Measurements from ENCODE around the gene FRMD5. TPM values are rescaled to one million over a fixed set of nuclear protein-coding genes. Genes with fewer than 3 reads are reported as not detected.
"Not testable (repeated sequence)": the region's sequence is repeated elsewhere in the genome, so short reads cannot be mapped to it uniquely, and the experiment has no call there.

Gene FRMD5
- polyA plus RNA-seq, 1 donor from 2014 or later = 25.8 TPM

DNA sequence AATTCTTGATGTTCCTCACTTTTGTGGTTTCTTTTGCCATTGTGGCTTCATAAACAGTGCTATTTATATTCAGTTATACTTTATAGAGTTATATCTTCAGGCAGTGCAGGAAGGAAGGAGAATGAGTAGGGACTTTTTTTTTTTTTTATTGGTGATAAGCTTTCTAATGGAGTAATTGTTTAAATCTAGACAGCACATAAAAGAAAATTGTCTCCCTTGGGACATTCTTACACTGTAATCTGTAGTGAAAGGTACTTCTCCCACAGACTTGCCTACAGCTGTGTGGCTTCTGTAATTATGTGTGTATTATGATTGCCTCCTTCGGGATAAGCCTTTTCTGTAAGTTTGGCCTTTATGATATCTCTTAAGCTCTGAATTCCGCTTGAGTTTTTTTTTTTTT lies 326.7 kb downstream of the FRMD5 start:
- no peak overlapping the region for H2AFZ ChIP-seq (ENCODE audit: low read depth, low read length)
- H4K20me1 ChIP-seq (ENCODE audit: insufficient read depth) = no peaks in the 10 kb centered on the region
- H3K79me2 ChIP-seq (replicated peaks; ENCODE audit: insufficient read depth, low read length) = no peaks in the 10 kb centered on the region
- TF ChIP-seq MXI1 (conservative IDR thresholded peaks at IDR 0.05; ENCODE audit: poor library complexity, severe bottlenecking) (no peak), EP300 (conservative IDR thresholded peaks at IDR 0.05; ENCODE audit: poor library complexity, severe bottlenecking) (no peak), EZH2 (IDR thresholded peaks at IDR 0.05; ENCODE audit: borderline replicate concordance, insufficient read depth, low read length, poor library complexity, severe bottlenecking) (no peak), SMC3 (conservative IDR thresholded peaks at IDR 0.05; ENCODE audit: poor library complexity) (no peak), POLR2AphosphoS5 (IDR thresholded peaks at IDR 0.05) (no peak), RAD21 (conservative IDR thresholded peaks at IDR 0.05) (no peak), TAF1 (IDR thresholded peaks at IDR 0.05; ENCODE audit: low read depth) (no peak)
- TF ChIP-seq, protein P1, sequence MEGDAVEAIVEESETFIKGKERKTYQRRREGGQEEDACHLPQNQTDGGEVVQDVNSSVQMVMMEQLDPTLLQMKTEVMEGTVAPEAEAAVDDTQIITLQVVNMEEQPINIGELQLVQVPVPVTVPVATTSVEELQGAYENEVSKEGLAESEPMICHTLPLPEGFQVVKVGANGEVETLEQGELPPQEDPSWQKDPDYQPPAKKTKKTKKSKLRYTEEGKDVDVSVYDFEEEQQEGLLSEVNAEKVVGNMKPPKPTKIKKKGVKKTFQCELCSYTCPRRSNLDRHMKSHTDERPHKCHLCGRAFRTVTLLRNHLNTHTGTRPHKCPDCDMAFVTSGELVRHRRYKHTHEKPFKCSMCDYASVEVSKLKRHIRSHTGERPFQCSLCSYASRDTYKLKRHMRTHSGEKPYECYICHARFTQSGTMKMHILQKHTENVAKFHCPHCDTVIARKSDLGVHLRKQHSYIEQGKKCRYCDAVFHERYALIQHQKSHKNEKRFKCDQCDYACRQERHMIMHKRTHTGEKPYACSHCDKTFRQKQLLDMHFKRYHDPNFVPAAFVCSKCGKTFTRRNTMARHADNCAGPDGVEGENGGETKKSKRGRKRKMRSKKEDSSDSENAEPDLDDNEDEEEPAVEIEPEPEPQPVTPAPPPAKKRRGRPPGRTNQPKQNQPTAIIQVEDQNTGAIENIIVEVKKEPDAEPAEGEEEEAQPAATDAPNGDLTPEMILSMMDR (IDR thresholded peaks at IDR 0.05; ENCODE audit: poor library complexity, severe bottlenecking) = no peak
- TF ChIP-seq, protein P2, sequence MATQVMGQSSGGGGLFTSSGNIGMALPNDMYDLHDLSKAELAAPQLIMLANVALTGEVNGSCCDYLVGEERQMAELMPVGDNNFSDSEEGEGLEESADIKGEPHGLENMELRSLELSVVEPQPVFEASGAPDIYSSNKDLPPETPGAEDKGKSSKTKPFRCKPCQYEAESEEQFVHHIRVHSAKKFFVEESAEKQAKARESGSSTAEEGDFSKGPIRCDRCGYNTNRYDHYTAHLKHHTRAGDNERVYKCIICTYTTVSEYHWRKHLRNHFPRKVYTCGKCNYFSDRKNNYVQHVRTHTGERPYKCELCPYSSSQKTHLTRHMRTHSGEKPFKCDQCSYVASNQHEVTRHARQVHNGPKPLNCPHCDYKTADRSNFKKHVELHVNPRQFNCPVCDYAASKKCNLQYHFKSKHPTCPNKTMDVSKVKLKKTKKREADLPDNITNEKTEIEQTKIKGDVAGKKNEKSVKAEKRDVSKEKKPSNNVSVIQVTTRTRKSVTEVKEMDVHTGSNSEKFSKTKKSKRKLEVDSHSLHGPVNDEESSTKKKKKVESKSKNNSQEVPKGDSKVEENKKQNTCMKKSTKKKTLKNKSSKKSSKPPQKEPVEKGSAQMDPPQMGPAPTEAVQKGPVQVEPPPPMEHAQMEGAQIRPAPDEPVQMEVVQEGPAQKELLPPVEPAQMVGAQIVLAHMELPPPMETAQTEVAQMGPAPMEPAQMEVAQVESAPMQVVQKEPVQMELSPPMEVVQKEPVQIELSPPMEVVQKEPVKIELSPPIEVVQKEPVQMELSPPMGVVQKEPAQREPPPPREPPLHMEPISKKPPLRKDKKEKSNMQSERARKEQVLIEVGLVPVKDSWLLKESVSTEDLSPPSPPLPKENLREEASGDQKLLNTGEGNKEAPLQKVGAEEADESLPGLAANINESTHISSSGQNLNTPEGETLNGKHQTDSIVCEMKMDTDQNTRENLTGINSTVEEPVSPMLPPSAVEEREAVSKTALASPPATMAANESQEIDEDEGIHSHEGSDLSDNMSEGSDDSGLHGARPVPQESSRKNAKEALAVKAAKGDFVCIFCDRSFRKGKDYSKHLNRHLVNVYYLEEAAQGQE (IDR thresholded peaks at IDR 0.05; ENCODE audit: borderline replicate concordance) = no peak
- no peak overlapping the region for H3K9ac ChIP-seq (ENCODE audit: low read length)
- no peak overlapping the region for H3K4me3 ChIP-seq (ENCODE audit: low read length)
- H3K4me2 ChIP-seq (ENCODE audit: low read length) = no peak overlapping the region
- no peaks in the 10 kb centered on the region for H3K9me2 ChIP-seq (ENCODE audit: insufficient read depth, low read length)
- H3K27me3 ChIP-seq (ENCODE audit: insufficient read depth, low read depth, low read length) = no peaks in the 10 kb centered on the region
- no peaks in the 10 kb centered on the region for H3K36me3 ChIP-seq (ENCODE audit: insufficient read depth, low read length)
- H3F3A ChIP-seq (ENCODE audit: insufficient read depth, low read length, poor library complexity, severe bottlenecking) = no peaks in the 10 kb centered on the region
- H3K27ac ChIP-seq (ENCODE audit: low read length) = no peak overlapping the region
- H3K9me3 ChIP-seq (ENCODE audit: low read length) = no peaks in the 10 kb centered on the region

DNA sequence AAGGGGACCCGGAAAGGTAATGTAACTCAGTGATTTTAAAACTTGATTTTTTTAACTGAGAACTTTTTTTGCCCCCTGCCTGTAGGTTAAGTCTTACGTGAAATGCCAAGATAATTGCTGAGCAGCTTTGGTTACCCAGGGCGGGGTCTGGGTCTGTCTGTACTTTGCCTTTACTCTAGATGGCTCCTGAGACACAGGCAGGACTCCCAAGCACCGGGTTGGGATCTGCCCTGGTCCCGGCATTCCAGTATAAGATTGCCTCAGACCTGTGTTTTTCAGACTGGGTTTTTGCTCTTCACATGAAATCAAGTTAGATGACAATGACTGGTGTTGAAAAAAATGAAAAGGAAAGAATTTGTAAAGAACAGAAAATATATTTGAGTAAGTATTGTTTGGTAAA lies 328.0 kb downstream of the FRMD5 start:
- Histone ChIP-seq H3K9ac (ENCODE audit: low read length) (no peak overlapping the region), H3K79me2 (replicated peaks; ENCODE audit: insufficient read depth, low read length) (no peaks in the 10 kb centered on the region), H2AFZ (ENCODE audit: low read depth, low read length) (no peak overlapping the region), H3K36me3 (ENCODE audit: insufficient read depth, low read length) (no peaks in the 10 kb centered on the region), H3K4me2 (ENCODE audit: low read length) (no peak overlapping the region), H3K9me3 (ENCODE audit: low read length) (no peaks in the 10 kb centered on the region), H3K27ac (ENCODE audit: low read length) (no peak overlapping the region), H3K9me2 (ENCODE audit: insufficient read depth, low read length) (no peaks in the 10 kb centered on the region), H3F3A (ENCODE audit: insufficient read depth, low read length, poor library complexity, severe bottlenecking) (no peaks in the 10 kb centered on the region), H3K27me3 (ENCODE audit: insufficient read depth, low read depth, low read length) (no peaks in the 10 kb centered on the region), H4K20me1 (ENCODE audit: insufficient read depth) (no peaks in the 10 kb centered on the region), H3K4me3 (ENCODE audit: low read length) (no peak overlapping the region)
- TF ChIP-seq EZH2 (IDR thresholded peaks at IDR 0.05; ENCODE audit: borderline replicate concordance, insufficient read depth, low read length, poor library complexity, severe bottlenecking) = no peak
- no peak for TF ChIP-seq SMC3 (conservative IDR thresholded peaks at IDR 0.05; ENCODE audit: poor library complexity)
- TF ChIP-seq RAD21 (conservative IDR thresholded peaks at IDR 0.05) = no peak
- TF ChIP-seq POLR2AphosphoS5 (IDR thresholded peaks at IDR 0.05) = no peak
- TF ChIP-seq, protein P1 (IDR thresholded peaks at IDR 0.05; ENCODE audit: poor library complexity, severe bottlenecking) = no peak
- TF ChIP-seq, protein P2 (IDR thresholded peaks at IDR 0.05; ENCODE audit: borderline replicate concordance) = no peak
- TF ChIP-seq MXI1 (conservative IDR thresholded peaks at IDR 0.05; ENCODE audit: poor library complexity, severe bottlenecking) = no peak
- no peak for TF ChIP-seq EP300 (conservative IDR thresholded peaks at IDR 0.05; ENCODE audit: poor library complexity, severe bottlenecking)
- no peak for TF ChIP-seq TAF1 (IDR thresholded peaks at IDR 0.05; ENCODE audit: low read depth)

DNA sequence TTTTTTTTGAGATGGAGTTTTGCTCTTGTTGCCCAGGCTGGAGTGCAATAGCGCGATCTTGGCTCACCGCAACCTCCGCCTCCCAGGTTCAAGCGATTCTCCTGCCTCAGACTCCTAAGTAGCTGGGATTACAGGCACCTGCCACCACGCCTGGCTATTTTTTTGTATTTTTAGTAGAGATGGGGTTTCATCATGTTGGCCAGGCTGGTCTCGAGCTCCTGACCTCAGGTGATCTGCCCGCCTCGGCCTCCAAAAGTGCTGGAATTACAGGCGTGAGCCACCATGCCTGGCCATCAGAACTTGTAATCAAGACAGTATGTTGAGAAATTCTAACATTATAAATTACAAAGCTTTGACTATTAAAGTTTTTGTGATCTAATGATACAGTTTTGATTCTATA lies 328.4 kb downstream of the FRMD5 start:
- not testable (repeated sequence) for H2AFZ ChIP-seq (ENCODE audit: low read depth, low read length)

More for the DNA sequence above, 328.4 kb downstream of the FRMD5 start:
- H3K9me3 ChIP-seq (ENCODE audit: low read length); H3K9me2 ChIP-seq (ENCODE audit: insufficient read depth, low read length); H3K4me3 ChIP-seq (ENCODE audit: low read length); H3K27ac ChIP-seq (ENCODE audit: low read length); H3K36me3 ChIP-seq (ENCODE audit: insufficient read depth, low read length); H4K20me1 ChIP-seq (ENCODE audit: insufficient read depth); H3K79me2 ChIP-seq (replicated peaks; ENCODE audit: insufficient read depth, low read length); H3K9ac ChIP-seq (ENCODE audit: low read length); H3K27me3 ChIP-seq (ENCODE audit: insufficient read depth, low read depth, low read length); H3K4me2 ChIP-seq (ENCODE audit: low read length); H3F3A ChIP-seq (ENCODE audit: insufficient read depth, low read length, poor library complexity, severe bottlenecking): not testable (repeated sequence)

Data from neural cell (in vitro differentiated cells).